ENCODE measurements around the gene NDC80. TPM values are rescaled to one million over a fixed set of nuclear protein-coding genes. Genes with fewer than 3 reads are reported as not detected.
A peak's percentile ranks its signal among the peaks of the same experiment; 100 is the strongest.

The NDC80 gene
- total and polyA plus RNA-seq, 2 experiments from 2014 or later = 8.4 to 23.2 TPM

- H3K9me3 ChIP-seq (ENCODE audit: low read depth) = no peaks in the 10 kb centered on the region
- TF ChIP-seq CTCF (IDR thresholded peaks at IDR 0.05; ENCODE audit: low read depth, low read length) = no peak
- no peaks in the 10 kb centered on the region for H3K4me1 ChIP-seq (ENCODE audit: low read depth)
- peaks cover 16% of the 10 kb centered on the region for H3K36me3 ChIP-seq
- DNase-seq (ENCODE audit: low read depth in 1 of 2, low spot score in 1 of 2) = no peak
- no peak overlapping the region for H3K27ac ChIP-seq
- no peaks in the 10 kb centered on the region for H3K27me3 ChIP-seq
- H3K4me3 ChIP-seq = no peak overlapping the region
These were observed 16.4 kb downstream of the NDC80 start for GRCh38 chr18:2587788-2588187.

GRCh38 chr18:2588666-2589344 lies 17.4 kb downstream of the NDC80 start:
- Histone ChIP-seq H3K27me3 (no peaks in the 10 kb centered on the region), H3K36me3 (peaks cover 16% of the 10 kb centered on the region), H3K4me3 (no peak overlapping the region), H3K27ac (no peak overlapping the region), H3K9me3 (ENCODE audit: low read depth) (no peaks in the 10 kb centered on the region), H3K4me1 (ENCODE audit: low read depth) (no peaks in the 10 kb centered on the region)
- no peak for DNase-seq (ENCODE audit: low read depth in 1 of 2, low spot score in 1 of 2)
- no peak for TF ChIP-seq CTCF (IDR thresholded peaks at IDR 0.05; ENCODE audit: low read depth, low read length)

- peak in 1 of 2 donors; percentile 57 for DNase-seq (ENCODE audit: low read depth in 1 of 2, low spot score in 1 of 2)
- Histone ChIP-seq H3K27ac (no peak overlapping the region), H3K36me3 (peaks cover 16% of the 10 kb centered on the region), H3K4me3 (no peak overlapping the region), H3K4me1 (ENCODE audit: low read depth) (no peaks in the 10 kb centered on the region), H3K9me3 (ENCODE audit: low read depth) (no peaks in the 10 kb centered on the region), H3K27me3 (no peaks in the 10 kb centered on the region)
- TF ChIP-seq CTCF (IDR thresholded peaks at IDR 0.05; ENCODE audit: low read depth, low read length) = no peak
These were observed 18.1 kb downstream of the NDC80 start for GRCh38 chr18:2589345-2590068.

- Histone ChIP-seq H3K4me3 (no peak overlapping the region), H3K9me3 (ENCODE audit: low read depth) (no peaks in the 10 kb centered on the region), H3K27ac (no peak overlapping the region), H3K4me1 (ENCODE audit: low read depth) (no peaks in the 10 kb centered on the region), H3K36me3 (peaks cover 15% of the 10 kb centered on the region), H3K27me3 (no peaks in the 10 kb centered on the region)
- no peak for TF ChIP-seq CTCF (IDR thresholded peaks at IDR 0.05; ENCODE audit: low read depth, low read length)
- no peak for DNase-seq (ENCODE audit: low read depth in 1 of 2, low spot score in 1 of 2)
These were observed 18.9 kb downstream of the NDC80 start for GRCh38 chr18:2590303-2590702.

GRCh38 chr18:2597639-2598038 lies 26.3 kb downstream of the NDC80 start:
- Histone ChIP-seq H3K27ac (no peak overlapping the region), H3K36me3 (peaks cover 9% of the 10 kb centered on the region), H3K9me3 (ENCODE audit: low read depth) (no peaks in the 10 kb centered on the region), H3K4me3 (no peak overlapping the region), H3K27me3 (no peaks in the 10 kb centered on the region), H3K4me1 (ENCODE audit: low read depth) (no peaks in the 10 kb centered on the region)
- no peak for DNase-seq (ENCODE audit: low read depth in 1 of 2, low spot score in 1 of 2)
- TF ChIP-seq CTCF (IDR thresholded peaks at IDR 0.05; ENCODE audit: low read depth, low read length) = no peak
